ENCODE data around the gene ZNF764. TPM values are rescaled to one million over a fixed set of nuclear protein-coding genes. Genes with fewer than 3 reads are reported as not detected.

Gene ZNF764
- total RNA-seq, 1 donor, result 7.6 TPM

GRCh38 chr16:30567160-30567990 is 9.2 kb upstream of the ZNF764 start:
- Histone ChIP-seq H3K4me3 (ENCODE audit: insufficient read depth, low read length) (no peak overlapping the region), H3K9me3 (ENCODE audit: low read depth, low read length) (no peaks in the 10 kb centered on the region), H3K4me1 (ENCODE audit: insufficient read depth, low read length) (peaks cover 18% of the 10 kb centered on the region), H3K4me2 (ENCODE audit: insufficient read depth, low read length) (no peak overlapping the region), H4K20me1 (ENCODE audit: insufficient read depth, low read length) (no peaks in the 10 kb centered on the region), H2AFZ (ENCODE audit: low read length) (no peak overlapping the region), H3K27ac (ENCODE audit: low read depth, low read length) (peak overlapping the region; percentile 68), H3K79me2 (ENCODE audit: insufficient read depth, low read length) (no peaks in the 10 kb centered on the region), H3K36me3 (ENCODE audit: insufficient read depth, low read length) (no peaks in the 10 kb centered on the region), H3K27me3 (ENCODE audit: insufficient read depth, low read length) (no peaks in the 10 kb centered on the region)
- TF ChIP-seq CTCF (IDR thresholded peaks at IDR 0.05; ENCODE audit: extremely low read depth, low read depth, low read length), result no peak
- DNase-seq (ENCODE audit: insufficient read length, low spot score, missing footprints), result no peak

GRCh38 chr16:30566531-30566930 is 8.4 kb upstream of the ZNF764 start:
- no peaks in the 10 kb centered on the region for H3K27me3 ChIP-seq (ENCODE audit: insufficient read depth, low read length)
- no peaks in the 10 kb centered on the region for H4K20me1 ChIP-seq (ENCODE audit: insufficient read depth, low read length)
- H3K36me3 ChIP-seq (ENCODE audit: insufficient read depth, low read length), result no peaks in the 10 kb centered on the region
- no peak overlapping the region for H3K4me2 ChIP-seq (ENCODE audit: insufficient read depth, low read length)
- no peak overlapping the region for H3K27ac ChIP-seq (ENCODE audit: low read depth, low read length)
- no peak for DNase-seq (ENCODE audit: insufficient read length, low spot score, missing footprints)
- no peak for TF ChIP-seq CTCF (IDR thresholded peaks at IDR 0.05; ENCODE audit: extremely low read depth, low read depth, low read length)
- H3K9me3 ChIP-seq (ENCODE audit: low read depth, low read length), result no peaks in the 10 kb centered on the region
- H2AFZ ChIP-seq (ENCODE audit: low read length), result no peak overlapping the region
- H3K79me2 ChIP-seq (ENCODE audit: insufficient read depth, low read length), result no peaks in the 10 kb centered on the region
- H3K4me3 ChIP-seq (ENCODE audit: insufficient read depth, low read length), result no peak overlapping the region
- peaks cover 14% of the 10 kb centered on the region for H3K4me1 ChIP-seq (ENCODE audit: insufficient read depth, low read length)

- no peak for TF ChIP-seq CTCF (IDR thresholded peaks at IDR 0.05; ENCODE audit: extremely low read depth, low read depth, low read length)
- DNase-seq (ENCODE audit: insufficient read length, low spot score, missing footprints), result no peak
- H2AFZ ChIP-seq (ENCODE audit: low read length), result no peak overlapping the region
- no peak overlapping the region for H3K27ac ChIP-seq (ENCODE audit: low read depth, low read length)
- no peak overlapping the region for H3K4me2 ChIP-seq (ENCODE audit: insufficient read depth, low read length)
- H3K4me3 ChIP-seq (ENCODE audit: insufficient read depth, low read length), result no peak overlapping the region
- no peaks in the 10 kb centered on the region for H3K9me3 ChIP-seq (ENCODE audit: low read depth, low read length)
- H3K27me3 ChIP-seq (ENCODE audit: insufficient read depth, low read length), result no peaks in the 10 kb centered on the region
- peaks cover 12% of the 10 kb centered on the region for H3K4me1 ChIP-seq (ENCODE audit: insufficient read depth, low read length)
- H3K79me2 ChIP-seq (ENCODE audit: insufficient read depth, low read length), result no peaks in the 10 kb centered on the region
- no peaks in the 10 kb centered on the region for H4K20me1 ChIP-seq (ENCODE audit: insufficient read depth, low read length)
- H3K36me3 ChIP-seq (ENCODE audit: insufficient read depth, low read length), result no peaks in the 10 kb centered on the region
Observed at GRCh38 chr16:30565984-30566383, 7.8 kb upstream of the ZNF764 start.

GRCh38 chr16:30565526-30565925 is 7.4 kb upstream of the ZNF764 start:
- H3K27ac ChIP-seq (ENCODE audit: low read depth, low read length), result no peak overlapping the region
- H3K27me3 ChIP-seq (ENCODE audit: insufficient read depth, low read length), result no peaks in the 10 kb centered on the region
- no peak for TF ChIP-seq CTCF (IDR thresholded peaks at IDR 0.05; ENCODE audit: extremely low read depth, low read depth, low read length)
- H3K4me1 ChIP-seq (ENCODE audit: insufficient read depth, low read length), result peaks cover 9% of the 10 kb centered on the region
- H3K4me3 ChIP-seq (ENCODE audit: insufficient read depth, low read length), result no peak overlapping the region
- no peaks in the 10 kb centered on the region for H3K79me2 ChIP-seq (ENCODE audit: insufficient read depth, low read length)
- H3K9me3 ChIP-seq (ENCODE audit: low read depth, low read length), result no peaks in the 10 kb centered on the region
- no peaks in the 10 kb centered on the region for H3K36me3 ChIP-seq (ENCODE audit: insufficient read depth, low read length)
- H3K4me2 ChIP-seq (ENCODE audit: insufficient read depth, low read length), result no peak overlapping the region
- no peak overlapping the region for H2AFZ ChIP-seq (ENCODE audit: low read length)
- no peak for DNase-seq (ENCODE audit: insufficient read length, low spot score, missing footprints)
- no peaks in the 10 kb centered on the region for H4K20me1 ChIP-seq (ENCODE audit: insufficient read depth, low read length)
